ENCODE measurements around the gene PNLIPRP1. TPM values are rescaled to one million over a fixed set of nuclear protein-coding genes. Genes with fewer than 3 reads are reported as not detected.

PNLIPRP1 gene
- total RNA-seq, 1 donor from 2014 or later = not detected

DNA sequence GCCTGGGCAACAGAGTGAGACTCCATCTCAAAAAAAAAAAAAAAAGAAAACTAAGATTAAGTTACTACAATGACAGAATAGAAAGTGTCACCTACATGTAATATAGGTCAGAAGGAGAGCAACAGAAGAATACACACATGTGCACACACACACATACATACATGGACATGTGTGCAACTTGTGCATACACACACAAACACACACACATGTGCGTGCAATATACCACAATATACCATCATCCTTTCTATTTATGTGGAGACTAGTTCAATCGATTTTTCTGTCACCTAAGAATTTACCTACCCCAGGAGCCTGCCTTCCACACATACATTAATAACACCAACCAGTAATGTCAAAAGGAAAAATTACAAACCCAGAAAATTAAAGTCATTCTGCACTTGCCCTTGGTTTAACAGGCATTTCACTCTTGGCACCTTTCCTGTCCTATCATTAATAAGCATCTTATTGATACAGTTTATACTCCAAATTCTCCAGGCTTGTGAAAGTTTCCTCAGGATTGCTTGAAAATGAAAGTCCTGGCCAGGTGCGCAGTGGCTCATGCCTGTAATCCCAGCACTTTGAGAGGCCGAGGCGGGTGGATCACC lies 2.5 kb downstream of the PNLIPRP1 start:
- H3K27me3 ChIP-seq = no peaks in the 10 kb centered on the region
- H3K4me1 ChIP-seq = no peaks in the 10 kb centered on the region
- no peak overlapping the region for H3K27ac ChIP-seq
- no peak for DNase-seq (ENCODE audit: low spot score in 2 of 2)
- H3K4me3 ChIP-seq = no peak overlapping the region
- no peaks in the 10 kb centered on the region for H3K9me3 ChIP-seq
- intact Hi-C loops (cut with DNase I) = no loop called here
- no peaks in the 10 kb centered on the region for H3K36me3 ChIP-seq
- TF ChIP-seq, protein P1, sequence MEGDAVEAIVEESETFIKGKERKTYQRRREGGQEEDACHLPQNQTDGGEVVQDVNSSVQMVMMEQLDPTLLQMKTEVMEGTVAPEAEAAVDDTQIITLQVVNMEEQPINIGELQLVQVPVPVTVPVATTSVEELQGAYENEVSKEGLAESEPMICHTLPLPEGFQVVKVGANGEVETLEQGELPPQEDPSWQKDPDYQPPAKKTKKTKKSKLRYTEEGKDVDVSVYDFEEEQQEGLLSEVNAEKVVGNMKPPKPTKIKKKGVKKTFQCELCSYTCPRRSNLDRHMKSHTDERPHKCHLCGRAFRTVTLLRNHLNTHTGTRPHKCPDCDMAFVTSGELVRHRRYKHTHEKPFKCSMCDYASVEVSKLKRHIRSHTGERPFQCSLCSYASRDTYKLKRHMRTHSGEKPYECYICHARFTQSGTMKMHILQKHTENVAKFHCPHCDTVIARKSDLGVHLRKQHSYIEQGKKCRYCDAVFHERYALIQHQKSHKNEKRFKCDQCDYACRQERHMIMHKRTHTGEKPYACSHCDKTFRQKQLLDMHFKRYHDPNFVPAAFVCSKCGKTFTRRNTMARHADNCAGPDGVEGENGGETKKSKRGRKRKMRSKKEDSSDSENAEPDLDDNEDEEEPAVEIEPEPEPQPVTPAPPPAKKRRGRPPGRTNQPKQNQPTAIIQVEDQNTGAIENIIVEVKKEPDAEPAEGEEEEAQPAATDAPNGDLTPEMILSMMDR (IDR thresholded peaks at IDR 0.05) = no peak

DNA sequence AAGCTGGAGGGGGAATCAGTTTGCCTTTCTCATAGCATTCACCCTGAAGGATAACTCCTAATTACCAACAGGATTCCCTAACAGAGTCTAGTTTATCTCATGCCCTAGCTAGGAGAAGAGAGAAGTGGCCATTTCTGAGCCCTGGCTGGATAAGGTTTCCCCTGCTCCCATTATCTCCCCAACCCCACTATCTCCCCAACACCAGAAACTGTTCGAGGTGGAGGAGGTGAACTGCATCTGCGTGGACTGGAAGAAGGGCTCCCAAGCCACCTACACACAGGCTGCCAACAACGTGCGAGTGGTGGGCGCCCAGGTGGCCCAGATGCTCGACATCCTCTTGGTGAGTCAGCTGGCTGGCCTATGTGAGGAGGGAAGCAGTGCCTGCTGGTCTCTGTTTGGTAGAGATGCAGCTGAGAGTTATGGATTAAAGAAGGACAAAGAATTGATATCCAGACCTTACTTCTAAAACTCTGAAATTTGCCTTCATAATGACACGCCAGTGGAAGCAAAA lies 3.8 kb downstream of the PNLIPRP1 start:
- no peaks in the 10 kb centered on the region for H3K36me3 ChIP-seq
- H3K4me3 ChIP-seq = no peak overlapping the region
- TF ChIP-seq, protein P1 (IDR thresholded peaks at IDR 0.05) = no peak
- H3K27ac ChIP-seq = no peak overlapping the region
- no peaks in the 10 kb centered on the region for H3K27me3 ChIP-seq
- intact Hi-C loops (cut with DNase I) = no loop called here
- no peaks in the 10 kb centered on the region for H3K4me1 ChIP-seq
- DNase-seq (ENCODE audit: low spot score in 2 of 2) = no peak
- H3K9me3 ChIP-seq = no peaks in the 10 kb centered on the region

DNA sequence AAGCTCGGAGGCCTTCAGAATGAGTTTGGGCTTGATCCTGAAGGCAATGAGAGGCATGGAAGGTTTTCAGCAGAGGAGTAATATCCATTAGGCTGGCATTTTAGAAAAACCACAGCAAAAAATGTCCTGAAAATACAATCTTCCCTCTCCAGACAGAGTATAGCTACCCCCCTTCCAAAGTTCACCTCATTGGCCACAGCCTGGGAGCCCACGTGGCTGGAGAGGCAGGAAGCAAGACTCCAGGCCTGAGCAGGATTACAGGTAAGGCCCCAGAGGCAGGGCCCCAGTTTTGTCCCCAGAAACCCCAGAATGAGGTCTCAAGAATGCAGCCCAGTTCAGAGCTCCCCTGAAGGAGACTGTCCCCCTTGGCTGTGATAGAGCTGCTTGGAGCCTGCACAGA lies 5.3 kb downstream of the PNLIPRP1 start:
- intact Hi-C loops (cut with DNase I) = no loop called here
- Histone ChIP-seq H3K27me3 (no peaks in the 10 kb centered on the region), H3K27ac (no peak overlapping the region), H3K9me3 (no peaks in the 10 kb centered on the region), H3K4me1 (no peaks in the 10 kb centered on the region), H3K4me3 (no peak overlapping the region), H3K36me3 (no peaks in the 10 kb centered on the region)
- TF ChIP-seq, protein P1 (IDR thresholded peaks at IDR 0.05) = no peak
- no peak for DNase-seq (ENCODE audit: low spot score in 2 of 2)

DNA sequence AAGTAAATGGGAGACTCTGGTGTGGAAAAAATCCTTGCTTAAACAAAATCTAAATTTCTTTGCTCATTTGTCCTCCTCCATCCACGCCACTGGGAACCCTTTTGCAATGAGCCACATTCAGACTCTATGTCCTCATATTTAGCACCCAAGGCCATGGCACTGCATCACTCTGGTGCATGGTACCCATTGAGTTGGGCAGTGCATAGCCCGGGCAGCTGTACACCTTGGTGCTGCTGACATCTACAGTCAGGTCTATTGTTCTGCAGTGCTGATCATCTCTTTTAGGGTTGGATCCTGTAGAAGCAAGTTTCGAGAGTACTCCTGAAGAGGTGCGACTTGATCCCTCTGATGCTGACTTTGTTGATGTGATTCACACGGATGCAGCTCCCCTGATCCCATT lies 6.8 kb downstream of the PNLIPRP1 start:
- TF ChIP-seq, protein P1 (IDR thresholded peaks at IDR 0.05) = no peak
- Histone ChIP-seq H3K4me1 (no peaks in the 10 kb centered on the region), H3K27ac (no peak overlapping the region), H3K4me3 (no peak overlapping the region), H3K9me3 (no peaks in the 10 kb centered on the region), H3K36me3 (no peaks in the 10 kb centered on the region), H3K27me3 (no peaks in the 10 kb centered on the region)
- intact Hi-C loops (cut with DNase I) = no loop called here
- DNase-seq (ENCODE audit: low spot score in 2 of 2) = no peak

DNA sequence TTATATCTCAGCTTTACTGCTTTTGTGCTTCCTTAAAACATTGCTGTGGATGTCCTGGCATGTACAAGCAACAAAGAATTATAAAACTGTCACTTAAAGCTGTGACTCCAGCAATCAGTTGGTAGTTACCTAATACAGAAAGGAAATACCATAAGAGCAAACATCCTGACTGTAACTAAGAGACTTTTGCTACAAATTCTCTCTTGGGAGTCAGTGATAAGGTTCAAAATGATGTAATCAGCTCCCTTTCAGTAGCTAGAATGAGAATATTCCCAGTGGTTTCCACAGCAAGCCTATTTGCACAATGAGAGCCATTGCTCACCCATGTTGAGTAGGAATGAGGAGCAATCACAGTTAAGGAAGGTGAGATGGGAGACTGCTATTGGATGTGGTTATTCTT lies 7.6 kb downstream of the PNLIPRP1 start:
- H3K4me3 ChIP-seq = no peak overlapping the region
- no peak for DNase-seq (ENCODE audit: low spot score in 2 of 2)
- no peak overlapping the region for H3K27ac ChIP-seq
- H3K9me3 ChIP-seq = no peaks in the 10 kb centered on the region
- no peaks in the 10 kb centered on the region for H3K36me3 ChIP-seq
- H3K27me3 ChIP-seq = no peaks in the 10 kb centered on the region
- TF ChIP-seq, protein P1 (IDR thresholded peaks at IDR 0.05) = no peak
- no peaks in the 10 kb centered on the region for H3K4me1 ChIP-seq
- intact Hi-C loops (cut with DNase I) = no loop called here

DNA sequence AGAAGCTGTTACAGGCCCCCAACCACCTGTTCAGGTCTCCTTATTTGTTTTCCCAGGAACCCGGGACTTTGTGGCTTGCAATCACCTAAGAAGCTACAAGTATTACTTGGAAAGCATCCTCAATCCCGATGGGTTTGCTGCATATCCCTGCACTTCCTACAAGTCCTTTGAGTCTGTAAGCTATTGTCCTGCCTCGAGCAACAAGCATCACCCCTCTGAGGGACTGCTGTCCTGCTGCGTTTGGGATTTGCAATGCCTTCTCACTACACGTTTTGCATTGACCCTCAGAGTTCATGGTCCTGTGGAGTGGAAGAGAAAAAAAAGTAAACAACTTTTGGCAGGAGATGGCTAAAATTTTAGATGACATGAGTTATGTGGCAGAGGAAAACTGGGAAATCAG lies 9.2 kb downstream of the PNLIPRP1 start:
- no peak overlapping the region for H3K4me3 ChIP-seq
- no peak overlapping the region for H3K27ac ChIP-seq
- no peaks in the 10 kb centered on the region for H3K27me3 ChIP-seq
- no peaks in the 10 kb centered on the region for H3K36me3 ChIP-seq
- H3K9me3 ChIP-seq = no peaks in the 10 kb centered on the region
- TF ChIP-seq, protein P1 (IDR thresholded peaks at IDR 0.05) = no peak
- no peak for DNase-seq (ENCODE audit: low spot score in 2 of 2)
- no peaks in the 10 kb centered on the region for H3K4me1 ChIP-seq
- intact Hi-C loops (cut with DNase I) = no loop called here

All from ascending aorta (tissue), 2 donors.